HG03575 (cell line): ENCODE data around the gene CSPG5.

Source experiments
- ATAC-seq: cut with Tn5 transposase; IDR thresholded peaks from one replicate; pipeline ENCODE4 v1.9.1; 2021; ENCODE audit not compliant: unreplicated experiment, insufficient number of reproducible peaks, low FRiP score; ENCODE audit errors: extremely low read depth

Gene CSPG5

GRCh38 chr3:47554335-47554734 lies 24.3 kb downstream of the CSPG5 start:
- no peak for ATAC-seq

GRCh38 chr3:47553407-47553806 lies 25.3 kb downstream of the CSPG5 start:
- no peak for ATAC-seq

GRCh38 chr3:47542471-47543173 lies 36.0 kb downstream of the CSPG5 start:
- no peak for ATAC-seq

- ATAC-seq: no peak
Measured at GRCh38 chr3:47541583-47542108, 37.0 kb downstream of the CSPG5 start.

GRCh38 chr3:47540281-47540680 lies 38.4 kb downstream of the CSPG5 start:
- no peak for ATAC-seq

- ATAC-seq: no peak
Measured at GRCh38 chr3:47536967-47537366, 41.7 kb downstream of the CSPG5 start.

GRCh38 chr3:47536221-47536891 lies 42.3 kb downstream of the CSPG5 start:
- no peak for ATAC-seq

GRCh38 chr3:47533996-47534454 lies 44.6 kb downstream of the CSPG5 start:
- ATAC-seq: no peak

- ATAC-seq: no peak
Measured at GRCh38 chr3:47533481-47533880, 45.2 kb downstream of the CSPG5 start.

GRCh38 chr3:47527952-47528725 lies 50.5 kb downstream of the CSPG5 start:
- ATAC-seq: no peak

- ATAC-seq: no peak
Measured at GRCh38 chr3:47525617-47526016, 53.0 kb downstream of the CSPG5 start.

- no peak for ATAC-seq
Measured at GRCh38 chr3:47523310-47524073, 55.2 kb downstream of the CSPG5 start.

GRCh38 chr3:47522082-47522987 lies 56.3 kb downstream of the CSPG5 start:
- ATAC-seq: no peak

- ATAC-seq: no peak
Measured at GRCh38 chr3:47520756-47521155, 57.9 kb downstream of the CSPG5 start.

GRCh38 chr3:47517937-47518336 lies 60.7 kb downstream of the CSPG5 start:
- ATAC-seq: no peak

- ATAC-seq: no peak
Measured at GRCh38 chr3:47515864-47516319, 62.8 kb downstream of the CSPG5 start.

- no peak for ATAC-seq
Measured at GRCh38 chr3:47515100-47515499, 63.6 kb downstream of the CSPG5 start.
